ENCODE measurements around the gene CCDC116.

CCDC116 gene

GRCh38 chr22:21681566-21682370 is 49.2 kb downstream of the CCDC116 start:
- CTCF ChIA-PET: no interaction called here
- DNase-seq (ENCODE audit: extremely low spot score): no peak
- POLR2A ChIA-PET: no interaction called here
- TF ChIP-seq TARDBP (IDR thresholded peaks at IDR 0.05): no peak
- no peak for TF ChIP-seq ARNT (IDR thresholded peaks at IDR 0.05)
- no peak for TF ChIP-seq CTBP1 (IDR thresholded peaks at IDR 0.05; ENCODE audit: borderline replicate concordance)
- TF ChIP-seq FOXA1 (IDR thresholded peaks at IDR 0.05): no peak
- TF ChIP-seq NFRKB (IDR thresholded peaks at IDR 0.05): no peak
- TF ChIP-seq LEF1 (IDR thresholded peaks at IDR 0.05; ENCODE audit: borderline replicate concordance): no peak
- no peak for TF ChIP-seq SUZ12 (IDR thresholded peaks at IDR 0.05)
- no peak for TF ChIP-seq FOXM1 (IDR thresholded peaks at IDR 0.05; ENCODE audit: borderline replicate concordance)
- TF ChIP-seq L3MBTL2 (conservative IDR thresholded peaks at IDR 0.05): no peak
- no peak for TF ChIP-seq PKNOX1 (IDR thresholded peaks at IDR 0.05)
- no peak for TF ChIP-seq FOXK2 (IDR thresholded peaks at IDR 0.05)
- TF ChIP-seq ZNF384 (IDR thresholded peaks at IDR 0.05): no peak

GRCh38 chr22:21682385-21683175 is 50.0 kb downstream of the CCDC116 start:
- DNase-seq (ENCODE audit: extremely low spot score): no peak
- POLR2A ChIA-PET: no interaction called here
- CTCF ChIA-PET: no interaction called here
- TF ChIP-seq PKNOX1 (IDR thresholded peaks at IDR 0.05) (no peak), TARDBP (IDR thresholded peaks at IDR 0.05) (no peak), CTBP1 (IDR thresholded peaks at IDR 0.05; ENCODE audit: borderline replicate concordance) (no peak), BHLHE40 (IDR thresholded peaks at IDR 0.05; ENCODE audit: borderline replicate concordance) (no peak)

GRCh38 chr22:21683401-21683811 is 50.8 kb downstream of the CCDC116 start:
- TF ChIP-seq L3MBTL2 (conservative IDR thresholded peaks at IDR 0.05): no peak
- ChIA-PET CTCF (no interaction called here), POLR2A (no interaction called here)
- no peak for DNase-seq (ENCODE audit: extremely low spot score)

GRCh38 chr22:21684492-21685163 is 52.1 kb downstream of the CCDC116 start:
- TF ChIP-seq NFRKB (IDR thresholded peaks at IDR 0.05) (no peak), FOXM1 (IDR thresholded peaks at IDR 0.05; ENCODE audit: borderline replicate concordance) (no peak), ZNF384 (IDR thresholded peaks at IDR 0.05) (no peak), ARNT (IDR thresholded peaks at IDR 0.05) (no peak), PKNOX1 (IDR thresholded peaks at IDR 0.05) (no peak), CTBP1 (IDR thresholded peaks at IDR 0.05; ENCODE audit: borderline replicate concordance) (no peak)
- CTCF ChIA-PET: interaction anchor here (0.6 kb wide), 2 partner anchors 58 to 798 kb away, joined by 3 read pairs; no protein-coding TSS in a partner anchor
- POLR2A ChIA-PET: interaction anchor here (0.7 kb wide), 1 partner anchor 26 kb away, joined by 3 read pairs; no protein-coding TSS in a partner anchor
- no peak for DNase-seq (ENCODE audit: extremely low spot score)

- no peak for TF ChIP-seq HDGF (IDR thresholded peaks at IDR 0.05; ENCODE audit: borderline replicate concordance)
- TF ChIP-seq NFRKB (IDR thresholded peaks at IDR 0.05): no peak
- no peak for TF ChIP-seq CTBP1 (IDR thresholded peaks at IDR 0.05; ENCODE audit: borderline replicate concordance)
- TF ChIP-seq ELF4 (IDR thresholded peaks at IDR 0.05): no peak
- TF ChIP-seq BHLHE40 (IDR thresholded peaks at IDR 0.05; ENCODE audit: borderline replicate concordance): no peak
- TF ChIP-seq TARDBP (IDR thresholded peaks at IDR 0.05): no peak
- TF ChIP-seq LEF1 (IDR thresholded peaks at IDR 0.05; ENCODE audit: borderline replicate concordance): no peak
- TF ChIP-seq ARNT (IDR thresholded peaks at IDR 0.05): no peak
- no peak for TF ChIP-seq FOXM1 (IDR thresholded peaks at IDR 0.05; ENCODE audit: borderline replicate concordance)
- CTCF ChIA-PET: interaction anchor here (0.6 kb wide), 2 partner anchors 59 to 798 kb away, joined by 3 read pairs; no protein-coding TSS in a partner anchor
- DNase-seq (ENCODE audit: extremely low spot score): no peak
- POLR2A ChIA-PET: no interaction called here
Measured at GRCh38 chr22:21685164-21685513, 52.6 kb downstream of the CCDC116 start.

GRCh38 chr22:21686193-21686608 is 53.6 kb downstream of the CCDC116 start:
- no peak for DNase-seq (ENCODE audit: extremely low spot score)
- POLR2A ChIA-PET: no interaction called here
- CTCF ChIA-PET: no interaction called here
- TF ChIP-seq SUZ12 (IDR thresholded peaks at IDR 0.05): no peak
- TF ChIP-seq L3MBTL2 (conservative IDR thresholded peaks at IDR 0.05): no peak
- TF ChIP-seq TARDBP (IDR thresholded peaks at IDR 0.05): no peak
- no peak for TF ChIP-seq ZNF384 (IDR thresholded peaks at IDR 0.05)
- no peak for TF ChIP-seq FOXA1 (IDR thresholded peaks at IDR 0.05)
- no peak for TF ChIP-seq LEF1 (IDR thresholded peaks at IDR 0.05; ENCODE audit: borderline replicate concordance)
- TF ChIP-seq ELF4 (IDR thresholded peaks at IDR 0.05): no peak
- TF ChIP-seq BHLHE40 (IDR thresholded peaks at IDR 0.05; ENCODE audit: borderline replicate concordance): no peak
- TF ChIP-seq CTBP1 (IDR thresholded peaks at IDR 0.05; ENCODE audit: borderline replicate concordance): no peak
- no peak for TF ChIP-seq NFRKB (IDR thresholded peaks at IDR 0.05)
- no peak for TF ChIP-seq ARNT (IDR thresholded peaks at IDR 0.05)
- TF ChIP-seq FOXM1 (IDR thresholded peaks at IDR 0.05; ENCODE audit: borderline replicate concordance): no peak
- no peak for TF ChIP-seq FOXK2 (IDR thresholded peaks at IDR 0.05)
- TF ChIP-seq SP1 (IDR thresholded peaks at IDR 0.05): no peak
- no peak for TF ChIP-seq HDGF (IDR thresholded peaks at IDR 0.05; ENCODE audit: borderline replicate concordance)
- no peak for TF ChIP-seq PKNOX1 (IDR thresholded peaks at IDR 0.05)
